Mesothelial cell of epicardium (in vitro differentiated cells): Measurements from ENCODE around the gene MGAT4D. TPM values are rescaled to one million over a fixed set of nuclear protein-coding genes. Genes with fewer than 3 reads are reported as not detected.
A peak's percentile ranks its signal among the peaks of the same experiment; 100 is the strongest.
"Not testable (repeated sequence)": the region's sequence is repeated elsewhere in the genome, so short reads cannot be mapped to it uniquely, and the experiment has no call there.

Experiments
- DNase-seq, 2 experiments: peaks; one replicate each; pipeline ENCODE4 v3.0.0; 2021; ENCODE audit warnings: low spot score in 2 of 2; ENCODE audit not compliant: unreplicated experiment in 2 of 2
- H3K27ac Mint-ChIP-seq: 2 replicates; pipeline ENCODE4 v1.8.0; 2021; ENCODE audit warnings: mixed read lengths
- H3K27me3 Mint-ChIP-seq: 2 replicates; pipeline ENCODE4 v1.8.0; 2021; ENCODE audit warnings: low read depth, mixed read lengths
- H3K36me3 Mint-ChIP-seq: 2 replicates; pipeline ENCODE4 v1.8.0; 2021; ENCODE audit warnings: mixed read lengths
- H3K4me1 Mint-ChIP-seq: 2 replicates; pipeline ENCODE4 v1.8.0; 2021; ENCODE audit warnings: mixed read lengths
- H3K4me3 Mint-ChIP-seq: 2 replicates; pipeline ENCODE4 v1.8.0; 2021; ENCODE audit warnings: mild to moderate bottlenecking, moderate library complexity, mixed read lengths
- H3K9me3 Mint-ChIP-seq: 2 replicates; pipeline ENCODE4 v1.8.0; 2021; ENCODE audit warnings: mixed read lengths
- total RNA-seq: library from RNA; stranded (reverse); gene quantifications from 3 replicates; pipeline ENCODE4 v1.2.1, GENCODE V29; 2021
- TF ChIP-seq, protein P1 (sequence below): fragments of 200-600 bp; sonication (generic); IDR thresholded peaks from one replicate; pipeline ENCODE4 v1.5.0; 2021; ENCODE audit warnings: antibody characterized with exemption; ENCODE audit not compliant: unreplicated experiment

Gene MGAT4D
- total RNA-seq, 1 donor from 2014 or later, result not detected

DNA sequence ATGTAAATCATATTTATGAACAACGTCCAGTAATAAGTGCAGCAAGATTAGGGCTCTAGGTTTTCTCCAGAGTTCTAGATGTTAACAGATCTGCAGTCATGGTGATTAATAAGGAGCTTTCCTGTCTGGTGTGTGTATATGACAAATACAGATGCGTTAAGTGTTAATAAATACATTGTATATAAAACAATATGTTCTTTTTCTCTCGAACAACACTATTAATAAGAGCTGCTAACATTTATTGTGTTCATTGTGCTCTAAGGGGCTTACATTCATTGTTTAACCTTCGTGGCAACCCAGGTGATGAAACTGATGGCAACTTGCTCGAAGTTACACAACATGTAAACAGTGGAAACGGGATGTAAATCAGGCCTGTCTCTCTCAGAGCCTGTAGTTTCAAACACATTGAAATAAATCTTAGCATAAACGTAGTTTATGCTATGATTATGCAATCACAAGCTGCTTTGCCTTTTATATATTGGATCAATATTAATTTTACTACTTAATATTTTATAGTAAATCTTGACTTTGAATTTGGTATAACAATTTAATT, 70.1 kb downstream of the MGAT4D start:
- no peaks in the 10 kb centered on the region for H3K36me3 Mint-ChIP-seq
- no peak for DNase-seq
- H3K4me1 Mint-ChIP-seq, result peaks cover 8% of the 10 kb centered on the region
- no peak overlapping the region for H3K27ac Mint-ChIP-seq
- peak overlapping the region; percentile 85 for H3K4me3 Mint-ChIP-seq
- TF ChIP-seq, protein P1, sequence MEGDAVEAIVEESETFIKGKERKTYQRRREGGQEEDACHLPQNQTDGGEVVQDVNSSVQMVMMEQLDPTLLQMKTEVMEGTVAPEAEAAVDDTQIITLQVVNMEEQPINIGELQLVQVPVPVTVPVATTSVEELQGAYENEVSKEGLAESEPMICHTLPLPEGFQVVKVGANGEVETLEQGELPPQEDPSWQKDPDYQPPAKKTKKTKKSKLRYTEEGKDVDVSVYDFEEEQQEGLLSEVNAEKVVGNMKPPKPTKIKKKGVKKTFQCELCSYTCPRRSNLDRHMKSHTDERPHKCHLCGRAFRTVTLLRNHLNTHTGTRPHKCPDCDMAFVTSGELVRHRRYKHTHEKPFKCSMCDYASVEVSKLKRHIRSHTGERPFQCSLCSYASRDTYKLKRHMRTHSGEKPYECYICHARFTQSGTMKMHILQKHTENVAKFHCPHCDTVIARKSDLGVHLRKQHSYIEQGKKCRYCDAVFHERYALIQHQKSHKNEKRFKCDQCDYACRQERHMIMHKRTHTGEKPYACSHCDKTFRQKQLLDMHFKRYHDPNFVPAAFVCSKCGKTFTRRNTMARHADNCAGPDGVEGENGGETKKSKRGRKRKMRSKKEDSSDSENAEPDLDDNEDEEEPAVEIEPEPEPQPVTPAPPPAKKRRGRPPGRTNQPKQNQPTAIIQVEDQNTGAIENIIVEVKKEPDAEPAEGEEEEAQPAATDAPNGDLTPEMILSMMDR, result no peak
- peaks cover 43% of the 10 kb centered on the region for H3K27me3 Mint-ChIP-seq
- H3K9me3 Mint-ChIP-seq, result no peaks in the 10 kb centered on the region

GRCh38 chr4:140427106-140427918, 70.8 kb downstream of the MGAT4D start, which contains the start of gene CLGN:
TSS of gene CLGN (minus strand) at chr4:140427648. CDS start at chr4:140413078, 14,570 bp downstream.
- Mint-ChIP-seq H3K9me3 (no peaks in the 10 kb centered on the region), H3K36me3 (no peaks in the 10 kb centered on the region), H3K27me3 (peaks cover 46% of the 10 kb centered on the region), H3K4me1 (peaks cover 8% of the 10 kb centered on the region), H3K27ac (no peak within 1 kb of the TSS), H3K4me3 (peak within 1 kb of the TSS; percentile 85)
- TF ChIP-seq, protein P1, result no peak
- peak; percentile 83 to 90 for DNase-seq

GRCh38 chr4:140426610-140427105, 71.4 kb downstream of the MGAT4D start:
- no peaks in the 10 kb centered on the region for H3K9me3 Mint-ChIP-seq
- H3K27me3 Mint-ChIP-seq, result peaks cover 44% of the 10 kb centered on the region

DNA sequence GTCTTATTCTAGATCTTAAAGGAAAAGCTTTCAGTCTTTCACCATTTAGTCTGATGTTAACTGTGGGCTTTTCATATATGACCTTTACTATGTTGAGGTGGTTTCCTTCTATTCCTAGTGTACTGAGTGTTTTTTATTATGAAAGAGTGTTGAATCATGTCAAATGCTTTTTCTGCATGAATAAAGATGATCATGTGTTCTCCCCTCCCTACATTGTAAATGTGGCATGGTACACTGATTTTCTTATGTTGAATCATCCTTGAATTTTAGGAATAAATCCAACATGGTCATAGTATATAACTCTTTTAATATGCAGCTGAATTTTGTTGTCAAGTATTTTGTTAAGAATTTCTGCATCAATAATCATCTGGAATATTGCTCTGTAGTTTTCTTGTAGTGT, 75.0 kb downstream of the MGAT4D start:
- Mint-ChIP-seq H3K4me3 (no peak overlapping the region), H3K36me3 (no peaks in the 10 kb centered on the region), H3K4me1 (peaks cover 8% of the 10 kb centered on the region), H3K27ac (no peak overlapping the region), H3K27me3 (peaks cover 46% of the 10 kb centered on the region), H3K9me3 (no peaks in the 10 kb centered on the region)
- DNase-seq, result no peak
- TF ChIP-seq, protein P1, result no peak

More at GRCh38 chr4:140426610-140427105, 71.4 kb downstream of the MGAT4D start:
- TF ChIP-seq, protein P1, result no peak
- peaks cover 8% of the 10 kb centered on the region for H3K4me1 Mint-ChIP-seq
- no peak overlapping the region for H3K27ac Mint-ChIP-seq
- peak overlapping the region; percentile 85 for H3K4me3 Mint-ChIP-seq
- DNase-seq, result no peak
- H3K36me3 Mint-ChIP-seq, result no peaks in the 10 kb centered on the region

DNA sequence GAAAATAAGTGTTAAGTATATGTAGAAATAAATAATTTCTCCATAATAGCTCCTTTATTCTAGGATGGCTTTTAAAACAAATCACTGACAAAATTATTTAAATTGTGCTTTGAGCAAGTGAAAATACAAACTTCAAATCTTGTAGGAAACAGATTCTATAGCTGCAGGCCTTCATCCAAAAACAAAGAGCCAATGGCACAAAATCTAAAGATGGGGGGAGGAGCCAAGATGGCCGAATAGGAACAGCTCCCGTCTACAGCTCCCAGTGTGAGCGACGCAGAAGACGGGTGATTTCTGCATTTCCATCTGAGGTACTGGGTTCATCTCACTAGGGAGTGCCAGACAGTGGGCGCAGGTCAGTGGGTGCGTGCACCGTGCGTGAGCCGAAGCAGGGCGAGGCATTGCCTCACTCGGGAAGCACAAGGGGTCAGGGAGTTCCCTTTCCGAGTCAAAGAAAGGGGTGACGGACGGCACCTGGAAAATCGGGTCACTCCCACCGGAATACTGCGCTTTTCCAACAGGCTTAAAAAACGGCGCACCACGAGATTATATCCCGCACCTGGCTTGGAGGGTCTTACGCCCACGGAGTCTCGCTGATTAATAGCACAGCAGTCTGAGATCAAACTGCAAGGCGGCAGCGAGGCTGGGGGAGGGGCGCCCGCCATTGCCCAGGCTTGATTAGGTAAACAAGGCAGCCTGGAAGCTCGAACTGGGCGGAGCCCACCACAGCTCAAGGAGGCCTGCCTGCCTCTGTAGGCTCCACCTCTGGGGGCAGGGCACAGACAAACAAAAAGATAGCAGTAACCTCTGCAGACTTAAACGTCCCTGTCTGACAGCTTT, 84.7 kb downstream of the MGAT4D start:
- H3K9me3 Mint-ChIP-seq, DNase-seq, H3K36me3 Mint-ChIP-seq, H3K4me1 Mint-ChIP-seq, H3K27me3 Mint-ChIP-seq, H3K27ac Mint-ChIP-seq, H3K4me3 Mint-ChIP-seq: not testable (repeated sequence)
